Colonic mucosa (tissue), 4 donors: ENCODE results near the gene TET3. TPM values are rescaled to one million over a fixed set of nuclear protein-coding genes. Genes with fewer than 3 reads are reported as not detected.

ENCODE experiments used
- DNase-seq: peaks from one replicate; pipeline ENCODE4 v3.0.0-alpha.2; 2020
- H3K27ac ChIP-seq: fragments of 200-600 bp; one replicate; pipeline ENCODE4 v1.8.0; 2021
- H3K27me3 ChIP-seq: fragments of 200-600 bp; one replicate; pipeline ENCODE4 v1.8.0; 2021
- H3K36me3 ChIP-seq: fragments of 200-600 bp; one replicate; pipeline ENCODE4 v1.8.0; 2021
- H3K4me1 ChIP-seq: fragments of 200-600 bp; one replicate; pipeline ENCODE4 v1.8.0; 2021; ENCODE audit warnings: mild to moderate bottlenecking
- H3K4me3 ChIP-seq: fragments of 200-600 bp; one replicate; pipeline ENCODE4 v1.8.0; 2021
- H3K9ac ChIP-seq, 2 donors: one replicate each; pipeline ENCODE4 v1.7.0; 2013; ENCODE audit warnings: control low read depth in 2 of 2, low read depth in 2 of 2, low read length in 2 of 2
- H3K9me3 ChIP-seq: fragments of 200-600 bp; one replicate; pipeline ENCODE4 v1.8.0; 2021
- intact Hi-C: fragments of 100-400 bp; cut with DNase I; formaldehyde crosslinking; loops from one replicate; pipeline ENCODE4 v1.14.1; 2022
- total RNA-seq, 2 donors: library from RNA; stranded (reverse); fragmentation: NEBNext Ultra II Directional in 1 of 2; extraction: Animal tissue kit (Norgen Biotek cat#: 25700) in 1 of 2; gene quantifications; one replicate each; pipeline ENCODE4 v1.2.1, GENCODE V29; 2021
- TF ChIP-seq, protein P1 (sequence below): fragments of 200-600 bp; IDR thresholded peaks from one replicate; pipeline ENCODE4 v1.8.0; 2022; ENCODE audit warnings: antibody characterized with exemption, mild to moderate bottlenecking
- donor health status: healthy.
- donor health status: DM: no; HTN: no; CAD: no.
- donor health status: DM: no; HTN: no; CAD: no.

Gene TET3
- total RNA-seq, 2 donors from 2014 or later, result 17.8 to 22.9 TPM

DNA sequence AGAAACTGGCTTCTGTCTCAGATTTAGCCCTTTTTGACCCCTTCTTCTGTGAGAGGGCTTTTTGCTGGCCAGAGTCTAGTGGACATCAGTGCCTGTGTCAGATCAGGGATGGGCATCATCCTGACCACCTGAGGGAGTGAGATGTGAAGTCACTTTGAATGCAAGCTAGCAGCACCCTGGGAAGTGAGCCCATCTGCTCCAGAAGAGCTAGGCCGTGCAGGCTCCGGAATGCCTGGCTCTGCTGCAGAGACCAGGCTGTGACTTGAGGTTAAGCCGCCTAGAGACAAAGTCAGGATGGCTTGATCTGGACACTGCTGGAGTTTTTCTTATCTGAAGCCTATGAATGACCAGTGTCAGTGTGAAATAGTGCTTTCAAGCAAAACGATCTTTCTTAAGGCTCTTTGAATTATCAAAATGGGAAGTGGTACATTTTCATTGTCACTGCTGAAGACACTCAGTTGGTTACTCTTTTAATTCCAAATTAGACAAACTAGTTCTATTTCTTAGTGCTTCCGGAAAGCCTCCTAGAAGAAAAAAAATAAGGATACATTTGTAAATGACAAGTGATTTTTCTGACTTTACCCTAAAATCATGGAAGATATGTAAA, 37.2 kb upstream of the TET3 start:
- Histone ChIP-seq H3K36me3 (peaks cover 17% of the 10 kb centered on the region), H3K27ac (no peak overlapping the region), H3K4me1 (no peaks in the 10 kb centered on the region), H3K27me3 (no peaks in the 10 kb centered on the region), H3K9ac (no peak overlapping the region), H3K9me3 (no peaks in the 10 kb centered on the region), H3K4me3 (no peak overlapping the region)
- DNase-seq, result no peak
- intact Hi-C loops, result no loop called here
- TF ChIP-seq, protein P1, sequence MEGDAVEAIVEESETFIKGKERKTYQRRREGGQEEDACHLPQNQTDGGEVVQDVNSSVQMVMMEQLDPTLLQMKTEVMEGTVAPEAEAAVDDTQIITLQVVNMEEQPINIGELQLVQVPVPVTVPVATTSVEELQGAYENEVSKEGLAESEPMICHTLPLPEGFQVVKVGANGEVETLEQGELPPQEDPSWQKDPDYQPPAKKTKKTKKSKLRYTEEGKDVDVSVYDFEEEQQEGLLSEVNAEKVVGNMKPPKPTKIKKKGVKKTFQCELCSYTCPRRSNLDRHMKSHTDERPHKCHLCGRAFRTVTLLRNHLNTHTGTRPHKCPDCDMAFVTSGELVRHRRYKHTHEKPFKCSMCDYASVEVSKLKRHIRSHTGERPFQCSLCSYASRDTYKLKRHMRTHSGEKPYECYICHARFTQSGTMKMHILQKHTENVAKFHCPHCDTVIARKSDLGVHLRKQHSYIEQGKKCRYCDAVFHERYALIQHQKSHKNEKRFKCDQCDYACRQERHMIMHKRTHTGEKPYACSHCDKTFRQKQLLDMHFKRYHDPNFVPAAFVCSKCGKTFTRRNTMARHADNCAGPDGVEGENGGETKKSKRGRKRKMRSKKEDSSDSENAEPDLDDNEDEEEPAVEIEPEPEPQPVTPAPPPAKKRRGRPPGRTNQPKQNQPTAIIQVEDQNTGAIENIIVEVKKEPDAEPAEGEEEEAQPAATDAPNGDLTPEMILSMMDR, result no peak

GRCh38 chr2:73949802-73950201, 34.9 kb upstream of the TET3 start:
- Histone ChIP-seq H3K4me1 (no peaks in the 10 kb centered on the region), H3K4me3 (no peak overlapping the region), H3K36me3 (peaks cover 17% of the 10 kb centered on the region), H3K9me3 (no peaks in the 10 kb centered on the region), H3K27ac (no peak overlapping the region), H3K9ac (no peak overlapping the region), H3K27me3 (no peaks in the 10 kb centered on the region)
- intact Hi-C loops, result no loop called here
- TF ChIP-seq, protein P1, result no peak
- DNase-seq, result no peak

GRCh38 chr2:73952499-73953446, 31.9 kb upstream of the TET3 start:
- intact Hi-C loops, result no loop called here
- H3K4me1 ChIP-seq, result no peaks in the 10 kb centered on the region
- H3K9me3 ChIP-seq, result no peaks in the 10 kb centered on the region
- H3K4me3 ChIP-seq, result no peak overlapping the region
- TF ChIP-seq, protein P1, result no peak
- no peak overlapping the region for H3K27ac ChIP-seq
- DNase-seq, result no peak
- no peaks in the 10 kb centered on the region for H3K27me3 ChIP-seq
- no peak overlapping the region for H3K9ac ChIP-seq
- peaks cover 10% of the 10 kb centered on the region for H3K36me3 ChIP-seq

- no peak overlapping the region for H3K4me3 ChIP-seq
- TF ChIP-seq, protein P1, result no peak
- H3K27me3 ChIP-seq, result no peaks in the 10 kb centered on the region
- no peak for DNase-seq
- H3K9me3 ChIP-seq, result no peaks in the 10 kb centered on the region
- H3K9ac ChIP-seq, result no peak overlapping the region
- peaks cover 4% of the 10 kb centered on the region for H3K36me3 ChIP-seq
- intact Hi-C loops, result no loop called here
- H3K4me1 ChIP-seq, result no peaks in the 10 kb centered on the region
- H3K27ac ChIP-seq, result no peak overlapping the region
These were observed 28.4 kb upstream of the TET3 start for GRCh38 chr2:73956218-73956865.

GRCh38 chr2:73961274-73961673, 23.4 kb upstream of the TET3 start:
- no peak for DNase-seq
- no peaks in the 10 kb centered on the region for H3K27me3 ChIP-seq
- TF ChIP-seq, protein P1, result no peak
- H3K9me3 ChIP-seq, result no peaks in the 10 kb centered on the region
- H3K9ac ChIP-seq, result no peak overlapping the region
- intact Hi-C loops, result no loop called here
- no peak overlapping the region for H3K27ac ChIP-seq
- peaks cover 3% of the 10 kb centered on the region for H3K36me3 ChIP-seq
- H3K4me3 ChIP-seq, result no peak overlapping the region
- no peaks in the 10 kb centered on the region for H3K4me1 ChIP-seq
